ENCODE data around the gene PNPLA7. TPM values are rescaled to one million over a fixed set of nuclear protein-coding genes. Genes with fewer than 3 reads are reported as not detected.

The PNPLA7 gene
- total and polyA plus RNA-seq, 11 donors, result 0.78 to 10.1 (median 7.6) TPM

- Histone ChIP-seq H3K9me3 (no peaks in the 10 kb centered on the region), H3K36me3 (peaks cover 0 to 12% (median 3%) of the 10 kb centered on the region in 9 donors), H3K27me3 (peaks cover 0 to 17% (median 0%) of the 10 kb centered on the region in 9 donors), H3K4me1 (peaks cover 0 to 14% (median 0%) of the 10 kb centered on the region in 12 donors), H3K27ac (no peak overlapping the region), H3K4me3 (no peak overlapping the region)
- WGBS, 4 donors, result 82 to 87% (median 87%) methylated on average over 5 to 27 of the region's 27 CpGs
- ATAC-seq, result peak in 1 of 4 donors; percentile 4
- intact Hi-C loops (cut with DNase I), result loop anchor here in 1 of 10 donors (2.0 kb wide), 1 partner anchor 153 kb away; no protein-coding TSS in a partner anchor
- DNase-seq, result peak in 3 of 5 donors; percentile 21 to 62 (median 26)
- TF ChIP-seq POLR2A (IDR thresholded peaks at IDR 0.05) (no peak), CTCF (IDR thresholded peaks at IDR 0.05) (no peak)
Measured at GRCh38 chr9:137447722-137448601, 102.2 kb downstream of the PNPLA7 start.

- H3K36me3 ChIP-seq, result peaks cover 0 to 12% (median 3%) of the 10 kb centered on the region in 9 donors
- H3K4me1 ChIP-seq, result peaks cover 0 to 13% (median 0%) of the 10 kb centered on the region in 12 donors
- TF ChIP-seq CTCF (IDR thresholded peaks at IDR 0.05), result no peak
- TF ChIP-seq POLR2A (IDR thresholded peaks at IDR 0.05), result no peak
- peak in 2 of 4 donors; percentile 18 to 19 for ATAC-seq
- H3K27me3 ChIP-seq, result peaks cover 0 to 26% (median 0%) of the 10 kb centered on the region in 9 donors
- WGBS, 4 donors, result 79 to 83% (median 82%) methylated on average over 18 to 21 of the region's 21 CpGs
- H3K27ac ChIP-seq, result no peak overlapping the region
- DNase-seq, result peak in 3 of 5 donors; percentile 24 to 56 (median 27)
- intact Hi-C loops (cut with DNase I), result loop anchor here in 1 of 10 donors (2.0 kb wide), 1 partner anchor 152 kb away; no protein-coding TSS in a partner anchor
- H3K9me3 ChIP-seq, result no peaks in the 10 kb centered on the region
- no peak overlapping the region for H3K4me3 ChIP-seq
Measured at GRCh38 chr9:137446851-137447471, 103.2 kb downstream of the PNPLA7 start.

GRCh38 chr9:137445930-137446431 is 104.2 kb downstream of the PNPLA7 start:
- WGBS, 4 donors, result 59 to 67% (median 64%) methylated on average over 11 to 19 of the region's 19 CpGs
- Histone ChIP-seq H3K4me3 (no peak overlapping the region), H3K9me3 (no peaks in the 10 kb centered on the region), H3K4me1 (peaks cover 0 to 19% (median 4%) of the 10 kb centered on the region in 12 donors), H3K36me3 (peaks cover 0 to 12% (median 3%) of the 10 kb centered on the region in 9 donors), H3K27me3 (peaks cover 0 to 31% (median 5%) of the 10 kb centered on the region in 9 donors), H3K27ac (no peak overlapping the region)
- peak in 2 of 4 donors; percentile 2 to 10 for ATAC-seq
- TF ChIP-seq CTCF (IDR thresholded peaks at IDR 0.05), result no peak
- no peak for TF ChIP-seq POLR2A (IDR thresholded peaks at IDR 0.05)
- intact Hi-C loops (cut with DNase I), result loop anchor here in 2 of 10 donors (2.0 kb wide), 3 partner anchors 23 to 159 kb away; partner anchors contain the start of genes EXD3 (in 1 of the 2) and NOXA1 (in 1 of the 2)
- DNase-seq, result peak in 3 of 5 donors; percentile 14 to 57 (median 22)
